Aorta (tissue), 5 donors: ENCODE measurements around the gene ST8SIA2. TPM values are rescaled to one million over a fixed set of nuclear protein-coding genes. Genes with fewer than 3 reads are reported as not detected.

ENCODE experiments used
- ATAC-seq: fragments of 200-7000 bp; cut with Tn5 transposase; one replicate; pipeline ENCODE4 v1.9.1; 2022; ENCODE audit warnings: moderate library complexity; ENCODE audit not compliant: low FRiP score
- DNase-seq, 2 donors: peaks; one replicate each; pipeline ENCODE4 v3.0.0-alpha.2; 2020
- H3K27ac ChIP-seq, 2 donors: one replicate each; pipeline ENCODE4 v1.5.1; 2013; ENCODE audit warnings: low read length in 2 of 2, mild to moderate bottlenecking in 2 of 2, moderate library complexity in 2 of 2, control low read depth in 1 of 2, inconsistent platforms in 1 of 2, low read depth in 1 of 2
- H3K27me3 ChIP-seq, 2 donors: one replicate each; pipeline ENCODE4 v1.6.1; 2013; ENCODE audit warnings: control low read depth in 1 of 2, low read length in 1 of 2, mild to moderate bottlenecking in 1 of 2, moderate library complexity in 1 of 2; ENCODE audit not compliant: insufficient read depth in 2 of 2, control insufficient read depth in 1 of 2
- H3K36me3 ChIP-seq, 2 donors: one replicate each; pipeline ENCODE4 v1.6.1; 2013; ENCODE audit warnings: control low read depth in 1 of 2, low read length in 1 of 2, mild to moderate bottlenecking in 1 of 2; ENCODE audit not compliant: insufficient read depth in 2 of 2, control insufficient read depth in 1 of 2
- H3K4me1 ChIP-seq, 2 donors: one replicate each; pipeline ENCODE4 v1.6.1; 2013; ENCODE audit warnings: low read length in 2 of 2, control low read depth in 1 of 2, mild to moderate bottlenecking in 1 of 2, moderate library complexity in 1 of 2; ENCODE audit not compliant: insufficient read depth in 2 of 2, control insufficient read depth in 1 of 2
- H3K4me3 ChIP-seq, 2 donors: one replicate each; pipeline ENCODE4 v1.5.1; 2013; ENCODE audit warnings: low read length in 2 of 2, control low read depth in 1 of 2, mild to moderate bottlenecking in 1 of 2
- H3K9me3 ChIP-seq: one replicate; pipeline ENCODE4 v1.6.1; 2013; ENCODE audit warnings: mild to moderate bottlenecking, low read length; ENCODE audit not compliant: control insufficient read depth
- WGBS, 2 donors: extraction: QIAGEN DNeasy Blood & Tissue Kit; methylation state at CpG; one replicate each; pipeline ENCODE4 v1.1.7; 2013; 5-methylcytosine and 5-hydroxymethylcytosine counted together
- intact Hi-C, 2 donors: fragments of 100-400 bp; cut with DNase I; formaldehyde crosslinking; loops; one replicate each; pipeline versions ENCODE4 v1.14.2 to v1.15.0; 2022
- polyA plus RNA-seq, 2 donors: library from polyadenylated mRNA; stranded (reverse); fragments of 200-250 nt; gene quantifications; one replicate each; pipeline ENCODE4 v1.2.3, GENCODE V29; 2013
- total RNA-seq, 2 donors: library from RNA; stranded (reverse); fragmentation: NEBNext Ultra II Directional; extraction: Animal tissue kit (Norgen Biotek cat#: 25700); gene quantifications; one replicate each; pipeline ENCODE4 v1.2.1, GENCODE V29; 2021
- donor health status: healthy with polysubstance abuse.
- donor health status: Bipolar disorder and iron deficiency.
- donor health status: DM: no; HTN: no; CAD: no.
- donor health status: DM: no; HTN: no; CAD: no.
- donor health status: DM: yes; HTN: yes; CAD: no.

ST8SIA2 gene
- total and polyA plus RNA-seq, 4 donors = 0.05 TPM; not detected in 3

DNA sequence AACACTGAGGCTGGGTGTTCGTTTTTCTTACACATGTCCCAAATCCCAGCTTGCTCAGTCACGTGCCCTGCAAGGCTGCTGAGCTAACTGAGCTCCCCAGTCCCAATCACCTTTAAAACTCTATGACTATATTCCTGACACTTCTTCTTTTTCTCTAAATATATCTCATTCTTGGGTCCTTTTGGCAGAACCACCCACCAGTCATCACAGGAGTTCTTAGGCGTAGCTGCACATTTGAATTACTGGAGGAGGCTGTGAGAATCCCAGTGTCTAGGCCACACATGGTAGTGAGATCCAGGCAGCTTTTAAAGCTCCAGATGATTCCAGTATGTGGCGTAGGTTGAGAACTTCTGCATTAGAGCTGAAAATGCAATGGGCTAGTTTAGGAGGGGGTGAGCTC is 66.3 kb downstream of the ST8SIA2 start:
- DNase-seq = peak in 1 of 2 donors; percentile 26
- WGBS, 2 donors = 89 to 92% methylated on average over 4 of the region's 4 CpGs
- intact Hi-C loops = no loop called here
- Histone ChIP-seq H3K36me3 (no peaks in the 10 kb centered on the region), H3K9me3 (no peaks in the 10 kb centered on the region), H3K27ac (no peak overlapping the region), H3K4me3 (no peak overlapping the region), H3K4me1 (no peaks in the 10 kb centered on the region), H3K27me3 (no peaks in the 10 kb centered on the region)
- ATAC-seq = no peak

DNA sequence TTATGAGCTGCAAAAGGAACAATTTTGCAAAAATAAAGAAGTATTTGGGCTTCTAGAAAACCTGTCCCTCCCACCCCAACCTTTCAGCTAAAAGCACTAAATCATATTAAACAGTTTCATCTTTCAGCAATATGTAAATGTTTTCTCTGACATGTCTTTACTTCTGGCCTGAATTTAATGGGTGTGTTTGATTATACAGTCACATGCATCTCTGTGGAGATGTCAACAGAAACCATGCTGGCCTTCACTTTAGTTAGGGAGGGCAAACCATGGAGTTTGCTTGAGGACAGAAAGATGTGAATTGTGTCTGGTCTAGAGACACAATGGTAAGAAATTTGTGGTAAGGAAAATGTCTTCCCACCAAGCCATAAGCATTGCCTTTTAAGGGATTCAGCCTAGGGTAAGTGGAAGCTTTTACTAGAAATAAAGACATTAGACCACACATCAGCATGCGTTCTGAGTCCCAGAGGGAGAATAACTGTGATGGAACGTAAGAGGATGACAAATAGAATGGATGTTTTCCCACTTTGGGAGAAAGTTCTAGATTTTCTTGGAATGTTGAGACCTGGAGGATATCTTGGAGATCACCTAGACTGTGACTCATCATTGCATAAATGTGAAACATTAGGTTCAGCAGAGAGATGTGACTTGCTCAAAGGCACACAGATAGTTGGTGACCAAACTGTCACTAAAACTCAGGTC is 68.9 kb downstream of the ST8SIA2 start:
- no peaks in the 10 kb centered on the region for H3K36me3 ChIP-seq
- DNase-seq (no peak), ATAC-seq (no peak)
- no peaks in the 10 kb centered on the region for H3K27me3 ChIP-seq
- H3K27ac ChIP-seq = no peak overlapping the region
- no peaks in the 10 kb centered on the region for H3K9me3 ChIP-seq
- no peaks in the 10 kb centered on the region for H3K4me1 ChIP-seq
- WGBS, 2 donors = 51 to 56% methylated on average over 2 of the region's 2 CpGs
- intact Hi-C loops = no loop called here
- no peak overlapping the region for H3K4me3 ChIP-seq

DNA sequence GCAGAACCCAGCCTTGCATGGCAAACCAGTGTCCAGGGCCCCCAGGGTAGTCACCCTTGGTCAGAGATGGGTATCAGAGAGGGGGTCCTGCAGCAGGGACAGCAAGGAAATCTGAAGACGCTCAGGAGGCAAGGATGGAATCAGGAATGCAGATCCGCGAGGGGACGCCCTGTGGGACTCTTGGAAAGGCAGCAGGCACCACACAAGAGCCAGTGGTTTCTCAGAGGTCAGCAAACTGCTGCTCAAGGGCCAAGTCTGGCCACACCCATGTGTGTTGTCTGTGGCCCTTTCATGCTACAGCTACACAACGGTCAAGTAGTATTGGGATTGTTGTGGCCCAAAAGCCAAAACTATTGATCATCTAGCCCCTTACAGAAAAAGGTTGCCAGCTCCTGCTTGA is 69.7 kb downstream of the ST8SIA2 start:
- H3K36me3 ChIP-seq = no peaks in the 10 kb centered on the region
- no peak overlapping the region for H3K27ac ChIP-seq
- H3K4me1 ChIP-seq = no peaks in the 10 kb centered on the region
- no peak overlapping the region for H3K4me3 ChIP-seq
- 71 to 90% methylated on average over 5 of the region's 5 CpGs for WGBS, 2 donors
- intact Hi-C loops = no loop called here
- no peaks in the 10 kb centered on the region for H3K27me3 ChIP-seq
- ATAC-seq (no peak), DNase-seq (no peak)
- no peaks in the 10 kb centered on the region for H3K9me3 ChIP-seq

DNA sequence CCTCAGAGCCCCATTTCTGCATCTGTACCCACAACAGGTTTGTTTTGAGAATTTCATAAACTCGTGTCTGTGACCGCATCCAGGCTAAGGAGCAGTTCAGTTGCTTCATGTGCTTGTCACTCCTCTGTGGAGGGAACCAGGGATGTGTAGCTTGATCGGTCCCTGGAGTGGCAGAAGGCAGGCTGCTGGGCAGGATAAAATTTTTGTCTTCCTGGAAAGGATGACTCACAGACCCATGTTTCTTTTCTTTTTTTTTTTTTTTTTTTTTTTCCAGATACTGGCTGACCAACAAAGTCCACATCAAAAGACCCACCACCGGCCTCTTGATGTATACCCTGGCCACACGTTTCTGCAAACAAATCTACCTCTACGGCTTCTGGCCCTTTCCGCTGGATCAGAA is 70.1 kb downstream of the ST8SIA2 start:
- Histone ChIP-seq H3K27me3 (no peaks in the 10 kb centered on the region), H3K27ac (no peak overlapping the region), H3K9me3 (no peaks in the 10 kb centered on the region), H3K4me1 (no peaks in the 10 kb centered on the region), H3K36me3 (no peaks in the 10 kb centered on the region), H3K4me3 (no peak overlapping the region)
- ATAC-seq (no peak), DNase-seq (no peak)
- WGBS, 2 donors = 83 to 89% methylated on average over 7 of the region's 7 CpGs
- intact Hi-C loops = no loop called here

DNA sequence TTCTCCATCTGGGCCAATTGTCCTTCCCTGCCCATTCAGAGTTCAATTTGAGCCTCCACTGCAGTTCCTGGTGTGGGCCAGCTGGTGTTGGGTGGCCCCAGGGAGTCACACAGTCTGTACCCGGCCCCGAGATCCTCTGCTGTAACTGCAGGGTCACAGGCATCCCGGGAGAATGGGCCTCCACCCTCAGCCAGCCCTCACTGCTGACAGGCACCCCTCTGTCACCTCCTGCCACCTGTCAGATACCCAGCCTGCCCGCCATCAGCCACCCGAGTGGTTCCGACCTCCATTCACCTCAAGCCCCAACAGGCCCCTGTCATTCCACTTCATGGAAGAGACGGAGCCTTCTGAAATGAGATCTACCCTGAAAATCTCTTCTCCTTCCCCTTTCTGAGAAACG is 73.2 kb downstream of the ST8SIA2 start:
- Histone ChIP-seq H3K4me1 (no peaks in the 10 kb centered on the region), H3K36me3 (no peaks in the 10 kb centered on the region), H3K27ac (no peak overlapping the region), H3K27me3 (no peaks in the 10 kb centered on the region), H3K4me3 (no peak overlapping the region), H3K9me3 (no peaks in the 10 kb centered on the region)
- ATAC-seq (no peak), DNase-seq (peak in 1 of 2 donors; percentile 32)
- WGBS, 2 donors = 90 to 94% methylated on average over 8 of the region's 8 CpGs
- intact Hi-C loops = no loop called here

DNA sequence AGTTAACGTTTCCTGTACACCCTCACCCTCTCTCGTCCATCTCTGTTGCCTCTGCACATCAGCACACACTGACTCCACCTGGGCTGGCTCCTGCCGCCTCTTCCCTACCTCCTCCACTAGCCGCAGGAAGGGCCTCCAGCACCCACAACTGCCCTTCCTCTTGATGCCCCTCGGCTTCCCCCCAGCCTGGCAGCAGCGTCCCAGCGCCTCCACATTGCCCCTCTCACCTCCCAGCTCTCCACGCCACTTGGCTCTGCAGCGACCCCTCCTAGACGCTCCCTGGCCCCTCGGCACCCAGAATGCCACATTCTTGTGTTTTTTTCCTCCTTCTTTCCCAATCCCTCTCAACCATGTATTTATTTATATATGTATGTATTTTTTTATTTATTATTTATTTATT is 73.6 kb downstream of the ST8SIA2 start:
- DNase-seq (peak in 1 of 2 donors; percentile 33), ATAC-seq (no peak)
- intact Hi-C loops = no loop called here
- Histone ChIP-seq H3K27ac (no peak overlapping the region), H3K36me3 (no peaks in the 10 kb centered on the region), H3K4me3 (no peak overlapping the region), H3K4me1 (no peaks in the 10 kb centered on the region), H3K9me3 (no peaks in the 10 kb centered on the region), H3K27me3 (no peaks in the 10 kb centered on the region)
- 88 to 91% methylated on average over 11 of the region's 11 CpGs for WGBS, 2 donors

DNA sequence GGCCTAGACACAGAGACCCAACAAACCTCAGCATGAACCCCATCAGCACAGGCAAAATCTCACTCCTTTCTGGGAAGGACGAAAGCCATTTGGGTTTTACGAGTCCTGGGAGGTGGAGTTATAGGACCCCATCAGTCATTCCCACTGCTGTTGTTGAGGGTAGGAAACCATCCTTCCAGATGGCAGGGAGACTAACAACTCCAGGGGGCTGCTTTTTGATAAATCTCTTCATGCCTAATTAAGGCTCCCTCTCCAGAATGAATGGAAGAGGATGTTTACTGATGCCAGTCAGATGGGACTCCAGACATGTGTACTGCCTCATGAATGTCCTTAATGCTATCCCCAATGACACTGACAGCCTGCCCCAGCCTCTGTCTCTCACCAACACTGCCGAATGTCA is 75.3 kb downstream of the ST8SIA2 start:
- no peaks in the 10 kb centered on the region for H3K9me3 ChIP-seq
- DNase-seq = no peak
- H3K36me3 ChIP-seq = no peaks in the 10 kb centered on the region
- H3K27ac ChIP-seq = no peak overlapping the region
- intact Hi-C loops = no loop called here
- H3K4me1 ChIP-seq = no peaks in the 10 kb centered on the region
- no peaks in the 10 kb centered on the region for H3K27me3 ChIP-seq
- ATAC-seq = no peak
- H3K4me3 ChIP-seq = no peak overlapping the region
- WGBS, 2 donors = 40 to 46% methylated on average over 3 of the region's 3 CpGs

DNA sequence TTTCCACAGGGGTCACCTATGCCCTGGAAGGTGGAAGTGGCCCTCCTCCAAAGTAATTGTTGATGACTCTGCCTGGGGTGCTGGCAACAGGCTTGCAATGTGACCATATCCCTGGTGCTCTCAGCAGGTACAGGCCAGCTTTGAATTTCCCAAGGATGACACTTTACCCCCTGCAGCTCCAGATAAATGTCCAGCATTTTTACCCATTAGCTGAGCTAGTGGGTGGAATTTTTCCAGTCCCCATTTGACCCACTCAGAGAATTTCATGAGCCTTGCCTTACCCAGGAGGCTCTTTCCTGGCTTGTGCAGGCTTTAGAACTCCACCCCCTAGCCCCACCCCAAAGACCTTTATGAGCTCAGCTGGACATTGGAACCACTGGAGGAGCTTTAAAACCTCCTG is 77.6 kb downstream of the ST8SIA2 start:
- intact Hi-C loops = no loop called here
- Histone ChIP-seq H3K27me3 (no peaks in the 10 kb centered on the region), H3K4me3 (no peak overlapping the region), H3K36me3 (no peaks in the 10 kb centered on the region), H3K27ac (no peak overlapping the region), H3K4me1 (no peaks in the 10 kb centered on the region), H3K9me3 (no peaks in the 10 kb centered on the region)
- DNase-seq = no peak
- no peak for ATAC-seq

DNA sequence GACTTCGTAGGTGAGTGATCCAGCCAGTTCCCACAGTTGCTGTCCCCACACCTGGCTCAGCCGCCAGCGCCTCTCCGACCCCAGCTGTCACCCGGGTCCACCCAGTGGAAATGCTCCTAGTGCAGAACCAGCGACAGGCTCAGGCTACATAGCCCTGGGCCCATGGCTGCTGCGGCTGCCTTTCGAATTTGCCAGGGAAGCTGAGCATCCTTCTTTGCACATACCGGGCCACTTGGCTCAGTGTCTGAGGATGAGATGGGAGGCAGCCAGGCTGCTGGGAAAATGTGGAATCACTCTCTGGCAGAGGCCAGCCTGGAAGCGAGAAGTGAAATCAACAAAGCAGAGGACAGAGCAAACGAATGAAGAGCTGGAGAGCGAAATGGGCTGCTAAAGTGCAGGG is 80.1 kb downstream of the ST8SIA2 start:
- Histone ChIP-seq H3K4me3 (no peak overlapping the region), H3K36me3 (no peaks in the 10 kb centered on the region), H3K27me3 (no peaks in the 10 kb centered on the region), H3K27ac (no peak overlapping the region), H3K4me1 (no peaks in the 10 kb centered on the region), H3K9me3 (no peaks in the 10 kb centered on the region)
- no peak for DNase-seq
- intact Hi-C loops = no loop called here
- WGBS, 2 donors = 85 to 87% methylated on average over 12 of the region's 12 CpGs
- ATAC-seq = no peak
